HG02973 (cell line): Measurements from ENCODE around the gene OR52K1.
"Not testable (repeated sequence)": the region's sequence is repeated elsewhere in the genome, so short reads cannot be mapped to it uniquely, and the experiment has no call there.

Source experiments
- ATAC-seq: cut with Tn5 transposase; IDR thresholded peaks from one replicate; pipeline ENCODE4 v1.9.1; 2021; ENCODE audit warnings: moderate library complexity; ENCODE audit not compliant: unreplicated experiment

OR52K1 gene

DNA sequence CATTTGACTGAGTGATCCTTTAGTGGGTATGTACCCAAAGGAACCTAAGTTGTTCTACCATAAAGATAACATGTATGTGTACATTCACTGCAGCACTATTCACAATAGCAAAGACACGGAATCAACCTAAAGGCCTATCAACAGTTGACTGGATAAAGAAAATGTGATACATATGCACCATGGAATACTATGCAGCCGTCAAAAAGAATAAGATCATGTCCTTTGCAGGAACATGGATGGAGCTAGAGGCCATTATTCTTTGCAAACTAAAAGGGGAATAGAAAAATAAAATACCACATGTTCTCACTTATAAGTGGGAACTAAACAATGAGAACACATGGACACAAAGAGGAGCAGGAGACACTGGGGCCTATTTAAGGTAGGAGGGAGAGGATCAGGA is 9.0 kb downstream of the OR52K1 start:
- ATAC-seq = not testable (repeated sequence)

DNA sequence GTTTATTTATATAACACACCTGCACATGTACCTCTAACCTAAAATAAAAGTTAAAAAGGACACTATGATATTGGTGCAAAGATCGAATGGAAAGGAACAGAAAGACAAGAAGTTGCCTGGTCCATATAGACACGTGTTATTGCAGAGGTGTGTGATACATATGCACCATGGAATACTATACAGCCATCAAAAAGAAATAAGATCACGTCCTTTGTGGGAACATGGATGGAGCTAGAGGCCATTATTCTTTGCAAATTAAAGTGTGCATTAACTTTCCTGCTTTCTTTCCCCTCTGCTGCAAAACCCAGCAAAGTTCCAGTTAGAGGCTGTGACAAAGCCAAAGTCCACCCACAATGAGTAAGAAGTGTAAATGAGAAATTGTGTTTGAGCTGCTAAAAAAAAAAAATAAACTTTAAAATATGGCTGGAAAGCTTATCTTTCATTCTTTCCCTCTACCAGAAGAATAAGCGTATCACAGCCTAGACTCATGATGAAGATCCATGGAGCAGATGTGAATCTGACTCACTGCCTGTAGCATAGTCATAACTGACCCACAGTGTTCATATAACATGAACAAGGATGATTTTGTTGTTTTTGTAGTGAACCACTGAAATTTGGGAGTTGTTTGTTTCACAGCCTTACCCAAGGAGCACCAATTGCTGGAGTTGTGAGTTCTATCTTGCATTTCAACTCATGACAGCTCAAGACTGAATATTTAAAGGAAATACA is 9.6 kb downstream of the OR52K1 start:
- ATAC-seq = no peak

DNA sequence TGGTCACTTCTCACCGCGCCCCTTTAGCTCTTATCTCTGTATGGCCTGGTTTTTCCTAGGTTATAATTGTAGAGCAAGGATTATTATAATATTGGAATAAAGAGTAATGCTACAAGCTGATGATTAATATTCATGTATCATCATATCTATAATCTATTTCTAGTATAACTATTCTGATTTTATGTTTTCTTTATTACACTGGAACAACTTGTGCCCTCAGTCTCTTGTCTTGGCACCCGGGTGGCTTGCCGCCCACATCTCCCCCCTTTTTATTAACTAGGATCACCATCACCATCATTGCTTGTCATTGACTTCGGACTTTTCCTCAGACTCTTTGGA is 11.0 kb downstream of the OR52K1 start:
- no peak for ATAC-seq

DNA sequence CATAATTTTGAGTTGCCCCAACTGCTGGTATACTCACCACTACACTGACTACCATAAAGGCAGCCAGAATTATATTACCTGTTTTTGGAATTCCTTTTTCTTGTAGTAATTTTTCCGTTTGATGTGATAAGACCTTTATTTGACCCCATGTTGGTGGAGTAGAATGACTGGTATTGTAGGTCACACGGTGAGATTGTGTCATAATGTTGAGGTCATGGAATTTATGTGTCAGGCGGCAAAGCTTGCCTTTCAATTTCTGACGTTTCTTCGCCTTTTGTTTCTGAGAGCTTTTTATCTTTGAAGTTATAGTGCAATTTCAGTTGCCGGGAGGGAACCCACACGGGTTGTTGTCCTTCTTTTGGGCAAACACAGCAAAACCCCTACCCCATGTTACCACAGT is 13.0 kb downstream of the OR52K1 start:
- ATAC-seq = no peak

DNA sequence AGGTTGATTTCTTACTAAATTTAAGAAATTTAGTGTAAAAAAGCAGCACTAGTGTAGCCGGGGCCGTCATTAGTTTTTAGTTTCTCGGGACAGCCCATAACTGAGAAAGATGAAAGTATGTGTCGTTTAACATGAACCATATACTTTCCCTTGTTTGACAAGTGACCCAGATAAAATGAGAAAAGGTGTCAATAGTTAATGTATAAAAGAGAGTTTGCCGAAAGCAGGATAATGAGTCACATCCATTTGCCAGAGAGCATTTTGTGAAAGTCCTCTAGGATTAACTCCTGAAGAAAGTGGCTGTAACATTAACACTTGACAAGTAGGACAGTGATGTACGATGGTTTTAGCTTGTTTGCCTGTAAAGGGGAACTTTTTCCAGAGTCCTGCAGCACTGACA is 13.5 kb downstream of the OR52K1 start:
- no peak for ATAC-seq

DNA sequence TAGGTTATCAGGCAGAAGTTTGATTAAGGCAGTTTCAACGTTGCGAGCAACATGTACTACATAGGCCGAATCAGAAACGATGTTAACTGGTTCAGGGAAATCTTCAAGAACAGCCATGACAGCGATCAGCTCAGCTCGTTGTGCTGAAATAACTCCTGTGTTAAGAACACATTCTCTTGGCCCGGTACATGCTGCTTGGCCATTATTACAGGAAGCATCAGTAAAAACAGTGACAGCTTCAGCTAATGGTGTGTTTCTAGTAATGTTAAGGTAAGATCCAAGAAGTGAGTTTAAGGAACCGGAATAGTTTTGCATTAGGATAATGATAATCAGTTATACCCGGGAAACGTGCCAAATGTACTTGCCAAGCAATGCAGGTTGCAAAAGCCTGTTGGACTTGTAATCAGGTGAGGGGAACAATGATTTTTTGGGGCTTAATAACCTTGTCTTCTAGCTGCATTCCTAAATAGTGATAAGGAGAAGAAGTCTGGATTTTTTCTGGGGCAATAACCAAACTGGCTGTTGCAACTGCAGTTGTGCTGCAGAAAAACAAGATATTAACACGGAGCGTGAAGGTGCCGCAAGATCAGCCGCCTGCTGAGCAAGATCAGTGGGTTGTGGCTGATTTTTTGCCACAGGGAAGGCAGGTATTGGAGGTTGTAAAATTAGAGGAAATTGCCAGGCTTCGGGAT is 14.3 kb downstream of the OR52K1 start:
- ATAC-seq = no peak

DNA sequence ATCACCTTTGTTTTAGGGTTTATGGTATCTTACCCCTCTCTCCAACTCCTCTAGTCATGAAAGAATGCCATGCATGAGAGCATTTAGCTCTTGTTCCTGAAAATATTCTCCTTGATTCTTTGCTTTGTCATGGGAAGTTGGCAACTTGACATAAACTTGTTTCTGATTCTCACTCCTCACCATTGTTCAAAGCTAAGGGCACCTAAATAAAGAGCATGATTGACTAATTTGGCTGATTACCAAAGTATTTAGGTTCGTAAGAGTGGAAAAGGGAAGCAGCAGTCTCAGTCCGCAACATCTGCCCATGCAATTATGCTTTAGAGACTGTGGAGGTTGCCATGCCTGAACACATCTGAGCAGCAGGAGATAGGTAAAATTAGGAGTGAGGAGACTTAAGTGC is 26.4 kb downstream of the OR52K1 start:
- ATAC-seq = no peak

DNA sequence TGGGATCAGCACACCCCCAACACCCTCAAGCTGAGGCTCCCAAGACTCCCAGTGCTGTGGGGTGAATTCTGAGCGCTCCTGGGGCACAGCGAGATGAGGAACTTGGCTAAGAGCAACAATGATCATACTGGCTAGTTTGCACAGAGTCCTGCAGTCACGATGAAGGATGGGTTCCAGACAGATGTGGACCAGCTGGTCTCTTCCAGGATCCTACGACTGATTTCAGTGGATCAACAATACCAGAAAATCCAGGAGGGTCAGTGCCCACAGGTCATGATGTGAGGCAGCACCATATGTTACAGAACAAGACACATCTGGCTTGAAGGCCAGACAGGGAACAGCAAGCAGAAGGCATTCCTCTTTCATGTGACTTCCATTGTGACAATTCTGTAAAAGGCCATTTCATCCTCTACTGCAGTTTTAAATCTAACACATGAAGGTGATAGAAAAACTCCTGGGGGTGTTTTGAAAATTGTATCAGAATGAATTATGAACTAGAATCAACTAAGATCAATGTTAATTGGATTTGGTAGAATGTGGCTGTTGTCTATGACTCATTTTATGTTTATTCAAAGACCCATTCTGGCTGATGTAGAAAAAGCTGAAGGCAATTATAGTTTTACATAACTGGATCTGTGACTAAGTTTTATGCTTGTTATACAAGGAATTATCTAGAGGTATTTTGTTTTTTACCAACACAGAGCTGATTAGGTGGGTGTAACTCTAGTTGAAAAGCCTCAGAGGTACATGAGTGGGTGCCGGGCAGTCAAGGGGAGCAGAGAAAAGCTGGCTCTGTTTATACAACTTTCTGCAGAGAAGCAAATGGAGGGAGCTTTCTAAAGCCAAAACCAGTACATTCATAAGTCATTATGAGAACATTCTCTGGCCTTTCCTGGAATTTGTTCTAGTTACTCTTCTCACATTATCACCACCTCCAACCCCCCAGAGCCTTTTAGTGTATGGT is 29.1 kb downstream of the OR52K1 start:
- no peak for ATAC-seq

DNA sequence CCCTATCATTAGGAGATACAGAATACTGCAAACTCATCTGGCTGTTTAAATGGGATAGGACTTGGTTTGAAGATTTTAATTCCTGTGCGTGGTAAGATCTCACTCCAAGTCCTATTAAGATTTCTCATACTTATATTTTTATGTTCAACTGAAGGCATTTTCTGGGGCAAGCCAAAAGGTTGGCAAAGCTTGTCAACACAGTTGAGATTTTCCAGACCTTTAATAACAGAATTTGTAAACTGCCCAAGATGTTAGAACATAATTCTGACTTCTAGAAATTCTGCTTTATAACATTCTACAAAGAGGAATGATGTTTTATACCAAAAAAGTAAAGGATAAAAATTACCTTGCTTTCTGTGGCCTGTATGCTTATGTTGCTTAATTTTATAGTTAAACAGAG is 31.8 kb downstream of the OR52K1 start:
- no peak for ATAC-seq

DNA sequence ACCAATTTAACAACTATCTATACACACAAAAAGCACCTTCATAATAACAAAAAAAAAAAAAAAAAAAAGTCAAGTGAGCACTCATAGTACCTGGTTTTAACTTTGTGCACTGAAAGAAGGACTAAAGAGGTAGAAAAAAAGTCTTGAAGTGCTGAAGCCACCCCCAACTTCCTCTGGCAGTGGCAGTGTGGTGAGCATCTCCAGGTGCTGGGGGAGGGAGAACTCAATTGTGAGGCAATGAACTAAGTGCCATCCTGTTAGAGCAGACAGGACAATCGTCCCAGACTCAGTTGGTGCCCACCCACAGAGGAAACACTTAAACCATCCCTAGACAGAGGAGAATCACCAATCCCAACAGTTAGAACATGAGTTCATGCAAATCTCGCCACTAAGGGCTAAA is 39.9 kb downstream of the OR52K1 start:
- no peak for ATAC-seq

DNA sequence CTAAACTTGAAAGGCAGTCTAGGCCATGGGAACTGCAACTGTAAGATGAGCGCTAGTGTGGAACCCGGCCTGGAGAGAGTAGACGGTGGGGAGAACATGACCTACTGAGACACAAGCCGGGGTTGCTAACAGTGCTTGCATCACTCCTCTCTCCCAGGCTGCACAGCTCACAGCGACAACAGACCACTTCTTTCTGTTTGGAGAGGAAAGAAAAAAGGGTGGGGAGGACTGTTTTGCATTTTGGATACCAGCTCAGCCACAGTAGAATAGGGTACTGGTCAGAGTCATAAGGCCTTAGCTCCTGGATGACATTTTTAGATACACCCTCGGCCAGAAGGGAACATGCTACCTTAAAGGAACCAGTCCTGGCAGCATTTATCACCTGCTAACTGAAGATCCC is 40.3 kb downstream of the OR52K1 start:
- no peak for ATAC-seq

DNA sequence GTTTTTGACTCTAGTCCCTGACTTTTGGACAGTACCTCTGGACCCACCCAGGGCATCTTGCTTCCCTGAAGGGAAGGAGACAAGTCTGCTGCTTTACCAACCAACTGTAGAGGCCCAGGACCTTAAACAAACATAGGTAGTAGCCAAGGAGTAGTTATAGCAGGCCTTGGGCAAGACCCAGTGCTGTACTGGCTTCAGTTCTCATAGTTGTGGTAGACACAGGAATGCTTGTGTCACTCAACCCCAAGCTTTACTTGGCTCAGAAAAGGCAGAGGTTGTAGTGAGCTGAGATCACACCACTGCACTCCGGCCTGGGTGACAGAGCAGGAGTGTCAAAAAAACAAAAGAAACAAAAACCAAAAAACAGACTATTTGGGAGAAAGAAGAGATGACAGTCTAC is 41.2 kb downstream of the OR52K1 start:
- ATAC-seq = no peak

DNA sequence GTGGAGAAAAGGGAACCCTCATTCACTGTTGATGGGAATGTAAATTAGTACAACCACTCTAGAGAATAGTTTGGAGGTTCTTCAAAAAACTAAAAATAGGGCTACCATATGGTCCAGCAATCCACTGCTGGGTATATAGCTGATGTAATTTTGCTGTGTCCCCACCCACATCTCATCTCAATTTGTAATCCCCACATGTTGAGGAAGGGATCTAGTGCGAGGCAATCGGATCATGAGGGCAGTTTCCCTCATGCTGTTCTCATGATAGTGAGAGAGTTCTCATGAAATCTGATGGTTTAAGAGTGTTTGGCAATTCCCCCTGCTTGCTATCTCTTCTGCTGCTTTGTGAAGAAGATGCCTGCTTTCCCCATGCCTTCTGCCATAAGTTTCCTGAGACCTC is 45.5 kb downstream of the OR52K1 start:
- no peak for ATAC-seq

DNA sequence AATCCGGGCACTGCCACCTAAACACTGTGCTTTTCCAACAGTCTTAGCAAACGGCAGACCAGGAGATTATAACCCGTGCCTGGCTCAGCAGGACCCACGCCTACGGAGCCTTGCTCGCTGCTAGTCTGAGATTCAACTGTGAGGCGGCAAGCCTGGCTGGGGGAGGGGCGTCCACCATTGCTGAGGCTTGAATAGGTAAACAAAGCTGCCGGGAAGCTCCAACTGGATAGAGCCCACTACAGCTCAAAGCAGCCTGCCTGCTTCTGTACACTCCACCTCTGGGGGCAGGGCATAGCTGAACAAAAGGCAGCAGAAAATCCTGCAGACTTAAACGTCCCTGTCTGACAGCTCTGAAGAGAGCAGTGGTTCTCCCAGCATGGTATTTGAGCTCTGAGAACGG is 49.2 kb downstream of the OR52K1 start:
- not testable (repeated sequence) for ATAC-seq

DNA sequence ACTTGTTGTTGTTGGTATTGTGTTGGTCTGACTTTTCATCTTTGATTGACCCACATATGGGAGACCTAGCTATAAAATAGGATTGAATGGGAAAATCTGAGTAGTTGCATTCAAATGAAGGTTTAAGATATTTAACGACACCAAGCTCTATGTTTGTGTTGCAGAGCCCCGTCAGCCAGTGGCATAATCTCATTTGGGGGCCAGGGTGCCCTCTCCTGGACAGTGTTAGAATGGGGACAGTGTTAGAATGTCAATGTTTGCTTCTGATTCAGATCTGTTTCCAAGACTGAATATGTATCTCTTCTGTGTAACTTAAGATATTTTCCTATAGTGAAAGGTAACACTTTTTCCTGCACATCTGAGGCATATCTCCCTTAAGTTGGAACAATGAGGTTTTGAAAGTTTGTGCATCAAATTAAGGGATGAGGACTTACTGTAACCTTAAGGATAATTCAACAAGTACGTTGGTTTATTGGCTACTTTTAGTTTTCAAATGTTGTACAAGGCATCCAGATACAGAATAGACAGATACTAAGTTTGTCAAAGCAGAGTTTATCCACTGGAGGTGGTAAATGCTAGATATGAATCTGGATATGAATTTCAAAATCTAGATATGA is 57.3 kb downstream of the OR52K1 start:
- ATAC-seq = no peak

DNA sequence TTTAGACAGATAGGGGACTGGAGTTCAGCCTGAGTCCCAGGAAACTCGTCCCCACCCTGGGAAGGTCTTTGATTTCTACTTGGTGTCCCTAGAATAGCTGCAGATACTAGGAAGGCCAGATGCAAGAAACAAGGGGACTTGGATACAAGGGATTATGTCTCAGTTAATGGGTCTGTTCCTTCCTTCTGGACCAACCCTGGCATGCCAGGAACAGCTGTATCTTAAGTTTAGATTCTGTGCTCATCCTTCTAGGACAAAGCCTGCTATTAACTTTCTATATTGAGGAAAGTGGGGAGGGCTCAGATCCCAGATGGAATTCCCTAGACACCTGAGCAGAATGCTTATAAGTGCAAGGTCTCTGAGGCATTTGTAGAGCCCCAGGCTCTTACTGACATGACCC is 58.6 kb downstream of the OR52K1 start:
- no peak for ATAC-seq
